ENCODE results near the gene SLC9A9. TPM values are rescaled to one million over a fixed set of nuclear protein-coding genes. Genes with fewer than 3 reads are reported as not detected.
A peak's percentile ranks its signal among the peaks of the same experiment; 100 is the strongest.

Gene SLC9A9
- total and polyA plus RNA-seq, 7 donors = 1.3 to 5.4 (median 2.9) TPM

- intact Hi-C loops (cut with DNase I) = no loop called here
- H3K27ac ChIP-seq = no peak overlapping the region
Observed at GRCh38 chr3:143483214-143483613, 365.1 kb downstream of the SLC9A9 start.

GRCh38 chr3:143482106-143483088 is 365.9 kb downstream of the SLC9A9 start:
- DNase-seq (no peak), ATAC-seq (peak in 1 of 4 donors; percentile 51)
- intact Hi-C loops (cut with DNase I) = no loop called here
- Histone ChIP-seq H3K4me3 (no peak overlapping the region), H3K27me3 (ENCODE audit: insufficient read depth in 3 of 3, low read length in 2 of 3) (no peaks in the 10 kb centered on the region), H3K36me3 (ENCODE audit: insufficient read depth in 1 of 2, low read depth in 1 of 2) (no peaks in the 10 kb centered on the region), H3K27ac (no peak overlapping the region), H3K9me3 (no peaks in the 10 kb centered on the region), H3K4me1 (no peaks in the 10 kb centered on the region)
- 64 to 74% (median 67%) methylated on average over 8 of the region's 8 CpGs for WGBS, 3 donors
- no peak for TF ChIP-seq CTCF (IDR thresholded peaks at IDR 0.05)

More at GRCh38 chr3:143483214-143483613, 365.1 kb downstream of the SLC9A9 start:
- Histone ChIP-seq H3K27me3 (ENCODE audit: insufficient read depth in 3 of 3, low read length in 2 of 3) (no peaks in the 10 kb centered on the region), H3K36me3 (ENCODE audit: insufficient read depth in 1 of 2, low read depth in 1 of 2) (no peaks in the 10 kb centered on the region), H3K4me3 (no peak overlapping the region), H3K9me3 (no peaks in the 10 kb centered on the region), H3K4me1 (no peaks in the 10 kb centered on the region)
- DNase-seq (no peak), ATAC-seq (no peak)
- no peak for TF ChIP-seq CTCF (IDR thresholded peaks at IDR 0.05)

GRCh38 chr3:143480344-143480743 is 367.9 kb downstream of the SLC9A9 start:
- Histone ChIP-seq H3K4me1 (no peaks in the 10 kb centered on the region), H3K4me3 (no peak overlapping the region), H3K9me3 (no peaks in the 10 kb centered on the region), H3K36me3 (ENCODE audit: insufficient read depth in 1 of 2, low read depth in 1 of 2) (no peaks in the 10 kb centered on the region), H3K27me3 (ENCODE audit: insufficient read depth in 3 of 3, low read length in 2 of 3) (no peaks in the 10 kb centered on the region), H3K27ac (no peak overlapping the region)
- 34 to 68% (median 56%) methylated on average over 5 of the region's 5 CpGs for WGBS, 3 donors
- intact Hi-C loops (cut with DNase I) = no loop called here
- DNase-seq = no peak
- no peak for TF ChIP-seq CTCF (IDR thresholded peaks at IDR 0.05)
- ATAC-seq = no peak

- H3K4me3 ChIP-seq = no peak overlapping the region
- no peaks in the 10 kb centered on the region for H3K9me3 ChIP-seq
- intact Hi-C loops (cut with DNase I) = no loop called here
- no peaks in the 10 kb centered on the region for H3K27me3 ChIP-seq (ENCODE audit: insufficient read depth in 3 of 3, low read length in 2 of 3)
- ATAC-seq = no peak
- WGBS, 3 donors = 85 to 94% (median 92%) methylated on average over 1 of the region's 1 CpG
- TF ChIP-seq CTCF (IDR thresholded peaks at IDR 0.05) = no peak
- no peak for DNase-seq
- H3K36me3 ChIP-seq (ENCODE audit: insufficient read depth in 1 of 2, low read depth in 1 of 2) = no peaks in the 10 kb centered on the region
- H3K4me1 ChIP-seq = no peaks in the 10 kb centered on the region
- no peak overlapping the region for H3K27ac ChIP-seq
Observed at GRCh38 chr3:143479727-143480126, 368.5 kb downstream of the SLC9A9 start.

All from psoas muscle (tissue), 8 donors.